GM21576 (cell line): ENCODE results near the gene PUM2.
"Not testable (repeated sequence)": the region's sequence is repeated elsewhere in the genome, so short reads cannot be mapped to it uniquely, and the experiment has no call there.

Source experiments
- ATAC-seq: cut with Tn5 transposase; IDR thresholded peaks from one replicate; pipeline ENCODE4 v1.9.1; 2021; ENCODE audit warnings: mild to moderate bottlenecking, moderate library complexity; ENCODE audit not compliant: unreplicated experiment

Gene PUM2

DNA sequence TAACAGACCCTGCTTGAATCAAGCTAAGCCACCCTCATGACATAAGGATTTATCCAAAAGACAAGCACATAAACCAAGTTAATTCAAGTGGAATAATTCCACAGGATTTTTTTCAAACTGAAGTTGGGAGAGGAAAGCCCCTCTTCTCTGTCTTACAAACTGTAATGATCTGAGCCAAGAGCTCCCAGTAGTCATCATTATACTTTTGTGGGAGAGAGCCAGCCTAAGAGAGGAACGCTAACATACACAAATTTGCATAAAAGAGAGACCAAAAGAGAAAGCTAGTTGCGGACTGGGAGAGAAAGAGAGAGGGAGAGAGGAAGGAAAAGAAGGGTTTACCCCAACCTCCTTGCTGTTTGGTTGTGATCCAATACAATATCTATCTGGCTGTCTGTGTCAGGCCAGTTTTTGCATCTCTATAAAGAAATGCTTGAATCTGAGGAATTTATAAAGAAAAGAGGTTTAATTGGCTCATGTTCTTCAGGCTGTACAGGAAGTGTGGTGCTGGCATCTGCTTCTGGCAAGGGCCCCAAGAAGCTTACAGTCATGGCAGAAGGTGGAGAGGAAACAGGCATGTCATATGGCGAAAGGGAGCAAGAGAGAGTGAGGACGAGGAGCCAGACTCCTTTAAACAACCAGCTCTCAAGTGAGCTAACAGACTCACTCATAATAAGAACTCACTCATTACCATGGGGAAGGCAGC lies 20.8 kb upstream of the PUM2 start:
- no peak for ATAC-seq

DNA sequence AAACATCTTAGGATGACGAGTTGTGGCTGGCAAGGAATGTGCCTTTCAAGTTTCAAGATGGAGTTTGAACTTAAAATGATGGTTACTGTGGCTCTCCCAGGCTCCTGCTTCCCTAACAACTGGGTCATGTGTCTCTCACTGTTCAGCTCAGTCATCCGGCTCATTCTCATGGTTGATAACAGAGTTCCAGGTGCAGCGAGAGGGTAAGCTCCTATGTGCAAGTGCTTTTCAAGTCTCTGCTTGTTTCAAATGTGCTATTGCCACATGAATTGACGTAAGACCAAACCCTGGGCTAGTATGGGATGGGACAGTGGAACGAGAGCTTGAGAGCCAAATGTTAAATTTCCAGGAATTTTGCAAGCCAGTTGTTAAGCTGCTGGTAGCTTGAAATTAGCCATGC lies 19.5 kb upstream of the PUM2 start:
- no peak for ATAC-seq

DNA sequence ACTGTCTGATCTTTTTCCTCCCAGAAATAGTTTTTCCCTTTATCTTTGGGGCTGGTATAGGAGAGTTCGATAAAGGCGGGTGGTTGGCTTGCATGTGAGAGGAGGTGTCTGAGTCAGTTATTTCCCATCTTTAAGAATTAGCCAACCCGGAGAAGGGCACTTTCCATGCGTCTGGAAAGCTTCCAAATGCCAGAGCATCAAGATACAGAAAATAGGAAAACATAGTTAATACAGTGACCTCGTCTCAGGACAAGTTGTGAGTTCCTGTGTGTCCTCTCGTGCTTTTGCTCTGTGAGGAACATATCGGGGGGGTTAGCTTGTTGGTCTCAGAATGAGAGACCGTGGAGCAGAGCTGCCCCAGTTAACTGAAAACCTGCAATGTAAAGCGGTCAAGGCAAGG lies 18.7 kb upstream of the PUM2 start:
- no peak for ATAC-seq

DNA sequence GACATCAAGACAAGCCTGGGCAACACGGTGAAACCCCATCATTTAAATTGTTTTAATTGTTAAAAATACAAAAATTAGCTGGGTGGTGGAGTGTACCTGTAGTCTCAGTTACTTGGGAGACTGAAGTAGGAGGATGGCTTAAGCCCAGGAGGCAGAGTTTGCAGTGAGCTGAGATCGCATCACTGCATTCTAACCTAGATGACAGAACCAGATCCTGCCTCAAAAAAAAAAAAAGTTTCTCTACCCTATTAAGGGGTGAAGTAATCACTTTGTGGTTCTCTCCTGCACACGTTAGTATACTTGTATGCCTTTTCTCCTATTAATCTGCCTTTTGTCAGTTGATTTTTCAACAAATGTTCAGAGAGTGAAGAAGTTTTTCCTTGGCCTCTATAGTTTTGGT lies 18.1 kb upstream of the PUM2 start:
- no peak for ATAC-seq

DNA sequence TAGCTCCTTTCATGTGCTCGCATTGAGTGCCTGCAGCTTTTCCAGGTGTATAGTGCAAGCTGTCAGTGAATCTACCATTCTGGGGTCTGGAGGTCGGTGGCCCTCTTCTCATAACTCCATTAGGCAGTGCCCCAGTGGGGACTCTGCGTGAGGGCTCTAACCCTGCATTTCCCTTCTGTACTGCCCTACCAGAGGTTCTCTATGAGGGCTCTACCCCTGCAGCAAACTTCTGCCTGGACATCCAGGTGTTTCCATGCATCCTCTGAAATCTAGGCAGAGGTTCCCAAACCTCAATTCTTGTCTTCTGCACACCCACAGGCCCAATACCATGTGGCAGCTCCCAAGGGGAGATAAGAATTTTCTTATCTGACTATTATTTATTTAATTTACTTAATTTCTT lies 17.3 kb upstream of the PUM2 start:
- ATAC-seq, result not testable (repeated sequence)

DNA sequence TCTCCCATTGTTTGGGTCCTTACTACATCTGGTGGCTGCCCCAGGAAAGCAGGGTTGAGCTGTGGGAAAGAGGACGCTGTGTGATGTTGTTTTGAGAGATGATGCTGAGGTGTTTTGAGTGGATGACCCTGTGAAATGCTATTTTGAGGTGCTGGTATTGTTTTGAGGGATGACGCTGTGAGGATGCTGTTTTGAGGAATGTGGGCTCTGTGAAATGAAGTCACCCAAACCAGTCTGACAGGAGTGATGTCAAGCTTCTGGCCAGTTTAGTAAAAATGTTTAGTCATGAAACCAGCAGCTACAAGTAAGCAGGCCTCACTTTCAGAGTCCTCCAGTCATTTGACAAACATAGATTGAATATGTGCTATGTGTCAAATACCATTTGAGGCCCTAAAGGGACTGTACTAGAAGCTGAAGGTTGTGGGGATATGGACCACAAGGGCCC lies 16.1 kb upstream of the PUM2 start:
- no peak for ATAC-seq

DNA sequence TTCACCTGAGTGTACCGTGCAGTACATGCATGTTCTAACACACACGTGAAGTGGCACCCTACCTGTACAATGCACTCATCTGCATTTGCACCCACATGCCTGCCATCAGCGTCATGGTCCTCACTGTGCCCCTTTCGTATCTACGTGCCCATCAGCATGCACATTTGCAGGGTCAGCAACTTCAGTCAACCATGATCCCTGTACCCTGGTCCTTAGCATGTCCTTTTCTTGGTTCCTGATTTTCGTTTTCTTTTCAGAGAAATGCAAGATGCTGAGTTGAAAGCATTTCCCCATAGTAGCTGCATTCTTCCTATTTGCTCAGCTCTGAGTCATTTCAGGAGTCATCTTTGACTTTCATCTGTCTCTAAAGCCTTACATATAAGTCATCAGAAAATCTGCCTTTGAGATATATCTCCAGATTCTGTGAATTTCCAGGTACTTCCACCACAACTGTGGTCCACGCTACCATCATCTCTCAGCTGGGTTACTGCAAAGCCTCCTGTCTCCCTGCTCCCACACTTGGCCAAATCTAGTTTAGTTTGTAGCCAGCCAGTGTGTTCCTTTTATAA lies 14.7 kb upstream of the PUM2 start:
- peak; percentile 88 for ATAC-seq

DNA sequence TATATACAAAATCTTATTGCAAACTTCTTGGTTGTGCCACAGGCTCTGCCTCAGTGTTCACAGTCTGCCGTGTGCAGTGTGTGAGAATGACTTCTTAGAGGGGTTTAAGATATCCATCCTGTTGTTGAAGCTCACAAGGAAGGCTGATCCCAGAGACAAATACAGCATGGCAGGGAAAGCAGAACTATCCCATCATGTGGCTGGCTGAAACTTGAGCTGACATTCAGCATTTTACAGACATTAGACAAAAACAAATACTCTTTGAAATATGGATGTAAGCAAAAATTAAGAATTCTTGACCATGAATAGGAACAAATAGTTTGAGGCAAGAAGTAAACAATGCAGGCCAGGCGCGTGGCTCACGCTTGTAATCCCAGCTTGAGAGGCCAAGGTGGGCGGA lies 12.9 kb upstream of the PUM2 start:
- ATAC-seq, result no peak

DNA sequence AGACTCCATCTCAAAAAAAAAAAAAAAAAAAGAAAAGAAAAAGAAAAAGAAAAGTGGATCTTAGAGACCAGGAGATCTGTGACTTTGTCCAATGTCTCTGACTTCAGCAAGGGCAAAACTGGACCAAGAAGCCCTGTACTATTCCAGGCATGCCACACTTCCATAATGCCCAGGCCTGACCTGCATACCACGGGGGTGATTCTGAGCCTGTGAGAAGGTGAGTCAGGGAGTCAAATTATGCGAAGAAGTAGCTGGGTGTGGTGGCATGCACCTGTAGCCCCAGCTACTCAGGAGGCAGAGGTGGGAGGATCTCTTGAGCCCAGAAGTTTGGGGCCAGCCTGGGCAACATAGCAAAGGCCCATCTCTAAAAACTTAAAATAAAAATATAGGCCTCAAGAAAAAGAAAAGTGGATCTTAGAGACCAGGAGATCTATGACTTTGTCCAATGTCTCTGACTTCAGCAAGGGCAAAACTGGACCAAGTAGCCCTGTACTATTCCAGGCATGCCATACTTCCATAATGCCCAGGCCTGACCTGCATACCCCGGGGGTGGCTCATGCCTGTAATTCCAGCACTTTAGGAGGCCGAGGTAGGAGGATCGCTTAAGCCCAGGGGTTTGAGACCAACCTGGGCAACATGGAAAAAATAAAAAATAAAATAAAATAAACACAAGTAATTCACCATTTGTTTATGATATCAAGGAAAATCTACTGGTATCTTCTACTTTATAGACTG lies 12.2 kb upstream of the PUM2 start:
- ATAC-seq, result no peak

DNA sequence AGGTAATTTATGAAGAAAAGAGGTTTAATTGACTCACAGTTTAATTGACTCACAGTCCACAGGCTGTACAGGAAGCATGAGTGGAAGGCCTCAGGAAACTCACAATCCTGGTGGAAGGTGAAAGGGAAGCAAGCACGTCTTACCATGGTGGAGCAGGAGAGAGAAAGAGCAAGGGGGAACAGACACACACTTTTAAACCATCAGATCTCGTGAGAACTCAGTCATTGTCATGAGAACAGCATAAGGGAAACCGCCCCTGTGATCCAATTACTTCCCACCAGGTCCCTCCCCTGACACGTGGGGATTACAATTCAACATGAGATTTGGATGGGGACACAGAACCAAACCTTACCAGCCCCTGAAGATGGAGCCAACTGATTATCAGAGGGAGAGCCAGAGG lies 11.2 kb upstream of the PUM2 start:
- no peak for ATAC-seq

DNA sequence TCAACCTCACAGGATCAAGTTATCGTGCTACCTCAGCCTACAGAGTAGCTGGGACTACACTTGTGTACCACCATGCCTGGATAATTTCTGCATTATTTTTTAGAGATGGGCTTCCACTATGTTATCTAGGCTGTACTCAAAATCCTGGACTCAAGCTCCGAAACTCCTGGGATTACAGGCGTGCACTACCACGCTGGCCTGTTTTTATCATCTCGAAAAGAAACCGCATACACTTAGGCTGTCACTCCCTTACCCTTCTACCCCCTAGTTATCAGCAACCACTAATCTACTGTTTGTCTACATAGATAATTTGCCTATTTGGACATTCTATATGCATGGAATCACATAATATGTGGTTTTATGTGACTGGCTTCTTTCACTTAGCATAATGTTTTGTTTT lies 8.5 kb upstream of the PUM2 start:
- ATAC-seq, result no peak

DNA sequence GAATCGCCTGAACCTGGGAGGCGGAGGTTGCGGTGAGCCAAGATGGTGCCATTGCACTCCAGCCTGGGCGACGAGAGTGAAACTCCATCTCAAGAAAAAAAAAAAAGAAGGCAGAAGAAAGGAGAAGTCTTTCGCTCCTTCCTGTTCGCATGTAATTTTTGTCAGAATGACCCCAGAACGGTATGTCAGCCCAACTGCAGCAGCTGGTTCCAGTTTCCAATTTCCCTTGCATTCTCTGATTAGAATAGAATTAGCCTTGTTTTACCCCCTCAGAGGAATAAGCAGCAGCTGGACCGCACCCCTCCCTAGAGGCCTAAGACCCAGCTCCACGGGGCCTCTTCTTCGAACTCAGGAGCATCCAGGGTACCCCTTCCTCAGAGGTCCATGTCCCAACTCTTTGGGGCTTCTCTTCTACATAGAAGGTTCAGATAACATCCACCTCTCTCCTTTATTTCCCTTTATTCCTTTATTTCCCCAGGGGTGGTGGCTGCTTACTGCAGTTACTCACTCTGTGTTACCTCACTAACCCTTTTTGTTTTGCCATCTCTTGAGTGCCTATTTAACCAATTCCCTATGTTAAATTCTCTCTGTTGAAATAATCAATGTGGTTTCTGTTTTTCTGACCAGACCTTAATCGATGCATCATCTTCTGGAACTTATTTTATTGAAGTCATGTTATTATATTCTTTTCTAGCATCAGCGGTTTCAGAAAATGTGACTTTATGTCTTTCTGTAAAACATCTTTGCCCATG lies 7.2 kb upstream of the PUM2 start:
- no peak for ATAC-seq

DNA sequence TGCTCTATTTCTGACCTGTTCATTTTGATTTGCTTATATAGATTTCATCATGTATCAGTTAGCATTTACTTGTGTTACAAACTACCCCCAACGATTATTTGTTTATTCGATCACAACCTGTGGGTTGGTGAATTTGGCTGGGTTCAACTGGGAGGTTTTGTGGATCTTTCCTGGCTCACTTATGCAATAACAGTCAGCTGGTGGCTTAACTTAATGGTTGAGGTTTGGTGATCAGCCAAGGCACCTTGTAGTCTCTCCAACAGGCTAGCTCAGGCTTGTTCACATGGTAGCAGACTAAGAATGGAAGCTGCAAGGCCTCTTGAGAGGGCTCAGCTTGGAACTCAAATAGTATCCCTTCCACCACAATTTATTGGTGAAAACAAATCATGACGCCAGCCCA lies 5.4 kb upstream of the PUM2 start:
- ATAC-seq, result no peak

DNA sequence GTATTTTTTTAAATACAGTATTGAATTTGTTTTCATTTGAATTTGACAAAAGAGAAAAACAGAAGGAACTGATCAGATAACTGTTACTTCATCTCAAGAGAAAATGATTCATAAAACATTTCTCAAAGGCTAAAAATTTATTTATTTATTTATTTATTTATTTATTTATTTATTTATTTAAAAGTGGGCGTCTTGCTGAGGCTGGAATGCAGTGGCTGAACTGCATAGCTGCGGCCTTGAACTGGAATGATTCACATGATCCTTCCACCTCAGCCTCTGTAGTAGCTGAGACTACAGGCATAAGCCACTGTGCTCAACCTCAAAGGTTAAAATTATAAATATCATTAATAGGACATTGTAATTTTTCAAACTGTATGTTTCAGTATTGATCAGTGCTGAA lies 4.5 kb upstream of the PUM2 start:
- no peak for ATAC-seq

DNA sequence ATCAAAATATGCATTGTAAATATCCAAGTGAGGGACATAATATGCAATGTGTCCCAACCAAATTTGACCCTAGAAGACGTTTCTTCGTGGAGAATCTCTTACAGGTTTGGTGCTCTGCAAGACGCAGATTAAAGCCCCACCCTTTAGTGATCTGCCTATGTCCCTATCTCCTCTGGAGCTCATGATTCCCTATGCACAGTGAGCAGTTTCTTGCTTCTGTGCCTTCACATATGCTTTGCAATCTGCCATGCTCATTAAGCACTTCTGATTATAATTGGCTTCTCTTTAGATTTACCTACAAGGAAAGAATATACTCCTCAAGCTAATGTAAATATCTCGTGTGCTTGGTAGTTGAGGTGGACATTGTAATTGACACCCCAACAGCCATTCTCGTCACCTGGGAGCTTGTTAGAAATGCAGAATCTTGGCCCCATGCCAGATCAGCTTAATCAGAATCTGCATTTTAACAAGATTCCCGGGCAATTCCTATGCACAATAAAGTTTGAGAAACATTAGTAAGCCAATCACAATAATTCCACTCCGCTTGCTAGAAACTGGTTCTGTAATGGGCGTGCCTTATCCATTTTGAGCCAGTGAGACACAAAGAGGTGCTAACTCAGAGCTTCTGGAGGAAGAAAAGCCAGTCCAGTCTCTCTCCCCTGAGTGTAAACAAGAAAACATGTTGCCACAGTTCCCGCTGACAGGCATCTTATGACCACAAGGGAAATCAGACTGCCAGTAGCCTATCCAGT lies 2.8 kb upstream of the PUM2 start:
- no peak for ATAC-seq

DNA sequence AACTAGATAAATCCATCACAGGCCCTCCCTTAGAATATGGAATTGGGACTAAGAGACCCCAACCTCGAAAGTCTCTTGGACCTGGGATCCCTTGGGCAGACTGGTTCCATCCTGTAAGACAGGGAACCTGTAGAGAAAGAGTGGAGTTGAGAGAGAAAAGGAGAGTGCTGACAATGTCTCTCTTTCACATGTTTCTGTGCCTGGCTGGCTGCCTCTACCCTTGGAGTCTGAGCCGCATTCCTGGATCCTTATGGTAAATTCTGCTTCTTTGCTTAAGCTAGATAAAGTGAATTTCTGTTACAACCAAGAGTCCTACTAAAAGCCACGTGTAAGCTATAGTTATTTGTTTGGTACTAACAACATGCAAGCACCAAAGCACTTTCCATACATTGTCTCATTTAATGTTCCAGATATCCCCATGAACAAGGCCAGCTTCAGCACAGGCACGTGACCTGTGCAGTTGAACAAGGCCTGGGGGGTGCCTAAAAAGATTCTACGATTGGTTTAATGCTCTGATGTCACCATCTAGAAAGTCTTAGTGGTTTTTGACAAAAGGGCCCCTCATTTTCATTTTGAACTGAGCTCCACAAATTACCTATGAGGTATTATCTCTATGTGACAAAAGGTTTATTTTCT lies 2.1 kb upstream of the PUM2 start:
- ATAC-seq, result no peak

DNA sequence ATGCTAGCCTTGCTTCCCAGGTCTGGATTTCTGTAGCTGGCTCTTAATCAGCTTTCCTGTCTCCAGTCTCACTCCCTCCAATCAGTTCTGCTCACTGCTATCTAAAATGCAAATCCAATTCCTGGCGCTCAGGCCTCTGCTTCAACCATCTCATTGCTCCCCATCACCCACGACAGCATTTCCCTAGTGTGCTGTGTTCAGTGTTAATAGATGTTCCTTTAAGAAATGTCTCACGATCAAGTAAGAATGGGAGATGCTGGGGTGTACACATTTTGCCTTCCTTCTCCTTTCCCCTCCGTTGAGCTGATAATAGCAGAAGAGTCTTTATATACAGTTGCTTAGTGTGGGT lies 1.6 kb upstream of the PUM2 start:
- no peak for ATAC-seq

DNA sequence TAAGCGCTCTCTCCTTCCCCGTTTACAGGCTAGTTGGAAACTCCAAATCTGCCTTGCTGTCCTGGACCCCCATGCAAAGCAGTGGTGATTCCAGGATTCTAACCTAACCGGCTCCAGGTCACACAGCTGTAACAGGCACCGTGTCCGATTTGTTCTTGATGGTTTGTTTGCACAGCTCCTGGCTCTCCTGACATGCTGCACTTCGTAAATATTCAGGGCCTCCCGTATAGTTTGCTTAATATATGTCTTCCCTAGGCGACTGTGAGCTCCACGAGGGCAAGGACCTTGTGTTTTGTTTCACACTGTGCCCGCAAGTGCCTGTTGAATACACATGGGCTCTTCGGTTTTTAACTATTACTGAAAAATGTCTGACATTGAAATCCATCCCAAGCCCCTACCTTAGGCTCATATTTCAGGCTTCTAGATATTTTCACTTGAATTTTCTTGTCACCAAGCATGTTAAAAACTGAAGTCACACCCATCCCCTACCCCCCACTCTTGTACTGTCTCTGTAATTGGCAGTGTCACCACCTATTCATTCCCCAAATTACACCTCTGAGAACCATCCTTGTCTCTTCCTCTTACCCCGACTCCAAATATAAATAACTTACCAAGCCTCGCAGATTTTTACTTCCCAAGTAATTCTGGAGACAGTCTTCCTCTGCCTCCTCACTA lies 1.0 kb upstream of the PUM2 start:
- no peak for ATAC-seq

DNA sequence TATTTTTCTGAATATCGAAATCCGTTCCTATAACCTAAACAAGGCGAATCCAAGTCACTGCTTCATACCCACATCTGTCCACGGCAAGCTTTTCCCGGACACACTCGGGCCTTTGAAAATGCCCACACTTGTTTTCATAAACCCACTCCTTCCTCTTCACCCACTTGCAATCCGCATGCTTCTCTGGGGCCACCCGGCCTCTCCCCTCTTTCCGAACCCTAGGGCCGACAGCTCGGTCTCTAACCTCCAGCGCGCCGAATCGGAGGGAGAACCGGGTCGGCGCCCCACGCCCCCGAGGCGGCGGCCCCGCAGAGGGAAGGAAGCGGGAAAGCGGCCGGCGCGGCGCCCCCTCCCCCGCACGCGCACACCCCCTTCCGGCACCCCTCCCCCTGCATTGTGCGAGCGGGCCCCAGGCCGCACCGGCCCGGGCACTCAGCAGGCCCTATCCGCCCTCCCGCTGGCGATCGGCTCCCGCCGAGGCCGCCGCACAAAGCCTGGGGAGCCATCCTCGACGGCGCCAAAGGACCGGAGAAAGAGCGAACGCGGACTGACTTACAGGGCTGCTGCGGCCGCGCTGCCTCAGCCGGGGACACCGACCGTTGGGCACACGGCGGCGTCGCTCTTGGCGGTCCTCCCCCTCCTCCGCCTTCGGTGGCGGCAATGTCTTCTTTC lies 467 bp downstream of the PUM2 start:
- ATAC-seq, result peak; percentile 19
